HG02970 (cell line): ENCODE results near the gene COPRS.
"Not testable (repeated sequence)": the region's sequence is repeated elsewhere in the genome, so short reads cannot be mapped to it uniquely, and the experiment has no call there.

Experiments used
- ATAC-seq: cut with Tn5 transposase; IDR thresholded peaks from one replicate; pipeline ENCODE4 v1.9.1; 2021; ENCODE audit warnings: mild to moderate bottlenecking, moderate library complexity, moderate number of reproducible peaks; ENCODE audit not compliant: unreplicated experiment, low FRiP score

The COPRS gene

DNA sequence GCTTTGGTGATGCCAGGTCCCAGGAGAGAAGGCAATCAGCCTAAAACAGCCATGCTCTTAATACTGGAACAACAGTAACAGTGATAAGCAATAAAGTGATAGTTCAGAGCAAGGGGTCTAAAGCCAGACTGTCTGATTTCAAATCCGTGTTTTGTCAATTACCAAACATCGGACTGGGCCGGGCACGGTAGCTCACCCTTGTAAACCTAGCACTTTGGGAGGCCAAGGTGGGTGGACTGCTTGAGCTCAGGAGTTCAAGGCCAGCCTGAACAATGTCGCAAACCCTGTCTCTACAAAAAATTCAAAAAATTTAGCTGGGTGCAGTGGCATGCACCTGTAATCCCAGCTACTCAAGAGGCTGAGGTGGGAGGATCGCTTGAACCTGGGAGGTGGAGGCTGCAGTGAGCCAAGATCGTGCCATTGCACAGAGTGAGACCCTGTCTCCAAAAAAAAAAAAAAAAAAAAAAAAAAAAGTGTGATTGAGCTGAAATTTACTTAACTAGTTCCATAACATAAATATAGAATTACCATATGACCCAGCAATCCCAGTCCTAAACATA, 5.1 kb downstream of the COPRS start:
- ATAC-seq, result no peak

DNA sequence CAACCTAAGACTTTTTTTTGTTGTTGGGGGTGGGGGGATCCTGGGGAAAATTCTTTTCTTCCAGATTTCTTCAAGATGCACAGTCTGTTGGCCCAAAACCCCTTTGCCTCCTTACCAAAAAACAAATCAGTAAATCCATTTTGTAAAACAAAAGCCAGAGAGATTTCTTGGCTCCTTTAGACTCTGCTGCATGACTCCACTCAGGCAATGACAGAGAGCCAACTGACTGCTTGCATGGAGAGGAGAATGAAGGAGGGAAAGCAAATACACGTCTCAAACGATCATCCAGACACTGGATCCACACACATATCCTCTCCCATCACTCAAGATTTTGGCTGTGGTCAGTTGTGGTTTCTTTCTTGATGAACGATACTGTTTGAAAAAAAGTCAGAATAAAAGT, 13.8 kb downstream of the COPRS start:
- no peak for ATAC-seq

DNA sequence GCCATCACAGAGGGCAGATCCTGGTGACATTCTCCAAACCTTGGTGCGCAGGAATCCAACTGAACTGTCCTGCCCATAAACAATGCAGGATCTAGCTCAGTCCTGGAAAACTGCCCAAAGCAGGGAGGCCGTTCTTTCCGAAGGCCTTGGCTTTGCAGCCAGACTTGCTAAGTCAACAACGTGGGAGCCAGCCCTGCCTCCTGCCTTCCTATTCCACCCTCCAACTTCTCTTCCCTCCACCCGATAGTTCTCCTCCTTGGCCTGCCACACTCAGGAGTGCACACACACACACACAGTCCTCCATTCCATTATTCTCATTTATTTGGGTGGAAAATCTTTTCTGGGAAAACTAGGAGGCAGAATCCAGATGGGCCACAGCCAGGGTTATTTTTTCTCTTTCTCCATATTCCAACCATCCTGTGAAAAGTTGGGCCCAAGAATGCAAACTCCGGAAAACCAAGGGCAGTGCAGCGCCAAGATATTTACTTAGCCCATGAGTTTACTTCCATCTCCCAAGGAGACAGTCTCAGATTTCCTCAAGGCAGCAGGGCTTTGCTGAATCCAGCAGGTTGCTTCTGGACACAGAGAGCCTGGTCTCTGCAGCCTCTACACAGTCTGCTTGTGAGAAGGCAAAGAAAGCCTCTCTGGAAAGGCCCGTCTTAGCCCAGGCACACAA, 15.8 kb downstream of the COPRS start:
- ATAC-seq, result no peak

DNA sequence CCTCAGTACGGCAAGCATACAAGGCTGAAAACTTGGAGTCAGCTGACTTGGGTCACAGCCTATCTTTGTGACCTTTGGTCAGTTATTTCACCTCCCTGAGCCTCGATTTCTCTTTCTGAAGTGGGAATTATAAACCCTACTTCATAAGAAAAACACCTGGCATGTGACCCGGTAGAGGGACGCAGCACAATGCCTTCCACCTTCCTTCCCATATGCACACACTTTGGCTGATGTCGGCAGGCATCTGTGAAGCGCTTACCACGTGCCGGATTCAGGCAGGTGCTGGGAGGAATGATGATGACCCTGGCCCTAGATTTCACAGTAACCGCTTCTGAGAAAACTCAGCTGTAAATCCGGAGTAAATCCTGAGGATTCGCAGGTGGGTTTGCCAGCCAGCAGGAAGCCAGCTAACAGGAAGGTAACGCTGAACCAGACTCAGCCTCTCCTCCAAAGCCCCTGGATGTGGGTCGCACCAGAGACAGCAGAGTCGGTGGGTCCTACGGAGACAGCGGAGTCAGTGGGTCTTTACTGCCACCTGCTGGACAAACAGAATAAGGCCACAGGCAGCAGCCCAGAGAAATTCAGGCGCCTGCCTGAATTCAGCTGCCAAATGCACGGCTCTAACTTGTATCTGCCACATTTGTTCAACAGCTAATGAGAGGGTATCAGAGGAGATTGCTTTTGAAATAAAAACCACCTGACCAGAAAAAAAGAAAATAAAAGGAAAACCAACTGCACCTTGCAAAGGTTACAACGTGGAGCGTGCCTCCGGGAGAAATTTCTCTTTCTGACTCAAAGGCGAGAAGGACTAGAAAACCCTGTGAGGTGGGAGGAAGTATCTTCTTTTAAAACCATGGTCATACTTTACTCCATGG, 16.6 kb downstream of the COPRS start:
- no peak for ATAC-seq

DNA sequence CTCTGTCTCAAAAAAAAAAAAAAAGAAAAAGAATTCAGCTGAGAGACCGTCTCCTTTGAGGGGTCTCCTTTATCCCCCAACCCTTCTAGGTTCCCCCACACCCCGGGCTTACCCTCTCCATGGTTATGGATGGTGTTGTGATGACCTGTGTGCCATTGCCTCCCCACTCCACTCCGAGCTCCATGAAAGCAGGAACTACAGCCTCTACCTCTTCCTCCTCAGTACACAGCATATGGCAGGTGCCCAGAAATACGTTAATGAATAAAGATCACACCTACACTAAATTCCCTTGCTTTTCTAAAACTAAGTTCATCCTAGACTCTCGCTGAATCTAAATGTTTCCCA, 17.2 kb downstream of the COPRS start:
- no peak for ATAC-seq

DNA sequence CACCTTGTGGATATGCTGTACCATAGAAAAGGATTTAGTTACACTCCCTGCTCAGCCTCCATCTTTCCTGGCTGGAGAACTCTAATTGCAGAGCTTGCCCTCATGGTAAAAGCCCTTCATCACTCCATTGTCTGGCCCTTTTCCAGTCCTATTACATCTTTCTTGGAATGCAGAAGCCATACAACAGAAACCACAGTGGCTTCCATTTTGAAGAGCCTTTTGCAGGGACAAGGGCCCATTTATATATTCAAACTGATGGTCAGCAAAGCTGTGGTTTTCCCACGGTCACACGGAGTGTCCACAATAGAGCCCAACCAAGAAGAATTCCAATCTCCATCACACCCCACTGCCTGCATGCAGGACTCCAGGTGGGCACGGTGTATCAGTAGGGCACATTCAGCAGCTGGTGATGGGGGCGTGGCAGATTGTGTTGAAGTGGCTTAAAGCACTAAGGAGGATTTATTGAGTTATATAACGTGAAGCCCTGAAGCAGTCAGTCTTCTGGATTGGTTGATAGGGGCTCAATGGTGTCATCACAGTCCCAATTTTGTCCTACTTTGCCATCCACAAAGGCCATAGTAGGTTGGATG, 20.3 kb downstream of the COPRS start:
- ATAC-seq, result no peak

DNA sequence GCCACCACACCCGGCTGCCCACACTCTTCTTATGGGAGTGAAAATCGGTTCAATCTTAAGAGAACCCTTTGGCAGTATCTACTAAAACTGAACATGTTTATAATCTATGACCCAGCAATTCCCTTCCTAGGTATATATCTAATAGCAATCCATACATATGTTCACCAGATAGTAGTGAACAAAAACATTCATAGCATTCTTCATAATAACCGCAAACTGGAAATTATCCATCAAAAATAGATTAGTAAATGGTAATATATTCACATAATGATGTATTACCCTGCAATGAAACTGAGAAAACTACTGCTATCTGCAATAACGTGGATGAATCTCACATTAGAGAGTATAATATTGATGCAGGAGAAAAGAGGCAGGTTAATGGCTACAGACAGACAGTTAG, 23.1 kb downstream of the COPRS start:
- ATAC-seq, result no peak

DNA sequence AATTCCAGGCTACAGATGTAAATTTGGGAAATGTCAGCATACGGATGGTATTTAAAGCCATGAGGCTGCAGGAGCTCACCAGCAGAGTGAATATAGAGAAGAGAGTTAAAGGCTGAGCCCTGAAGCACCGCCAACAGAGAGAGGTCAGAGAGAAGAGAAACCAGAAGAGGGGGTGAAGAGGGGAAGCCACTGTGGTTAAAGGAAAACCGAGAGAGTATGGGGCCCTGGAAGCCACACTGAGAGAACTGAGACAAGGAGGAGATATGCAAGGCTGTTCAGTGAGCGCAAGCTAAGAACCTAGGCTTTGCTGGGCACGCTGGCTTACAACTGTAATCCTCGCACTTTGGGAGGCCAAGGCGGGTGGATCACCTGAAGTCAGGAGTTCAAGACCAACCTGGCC, 24.6 kb downstream of the COPRS start:
- no peak for ATAC-seq

DNA sequence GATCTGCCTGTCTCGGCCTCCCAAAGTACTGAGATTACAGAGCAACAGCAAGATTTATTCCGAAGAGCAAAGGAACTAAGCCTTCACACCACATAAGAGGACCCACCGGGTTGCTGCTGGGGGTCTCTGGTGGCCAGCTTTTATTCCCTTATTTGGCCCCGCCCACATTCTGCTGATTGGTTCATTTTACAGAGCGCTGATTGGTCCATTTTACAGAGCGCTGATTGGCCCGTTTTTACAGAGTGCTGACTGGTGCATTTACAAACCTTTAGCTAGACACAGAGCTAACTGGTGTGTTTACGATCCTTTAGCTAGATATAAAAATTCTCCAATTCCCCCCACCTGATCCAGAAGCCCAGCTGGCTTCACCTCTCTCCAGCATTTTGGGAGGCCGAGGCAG, 26.3 kb downstream of the COPRS start:
- ATAC-seq, result no peak

DNA sequence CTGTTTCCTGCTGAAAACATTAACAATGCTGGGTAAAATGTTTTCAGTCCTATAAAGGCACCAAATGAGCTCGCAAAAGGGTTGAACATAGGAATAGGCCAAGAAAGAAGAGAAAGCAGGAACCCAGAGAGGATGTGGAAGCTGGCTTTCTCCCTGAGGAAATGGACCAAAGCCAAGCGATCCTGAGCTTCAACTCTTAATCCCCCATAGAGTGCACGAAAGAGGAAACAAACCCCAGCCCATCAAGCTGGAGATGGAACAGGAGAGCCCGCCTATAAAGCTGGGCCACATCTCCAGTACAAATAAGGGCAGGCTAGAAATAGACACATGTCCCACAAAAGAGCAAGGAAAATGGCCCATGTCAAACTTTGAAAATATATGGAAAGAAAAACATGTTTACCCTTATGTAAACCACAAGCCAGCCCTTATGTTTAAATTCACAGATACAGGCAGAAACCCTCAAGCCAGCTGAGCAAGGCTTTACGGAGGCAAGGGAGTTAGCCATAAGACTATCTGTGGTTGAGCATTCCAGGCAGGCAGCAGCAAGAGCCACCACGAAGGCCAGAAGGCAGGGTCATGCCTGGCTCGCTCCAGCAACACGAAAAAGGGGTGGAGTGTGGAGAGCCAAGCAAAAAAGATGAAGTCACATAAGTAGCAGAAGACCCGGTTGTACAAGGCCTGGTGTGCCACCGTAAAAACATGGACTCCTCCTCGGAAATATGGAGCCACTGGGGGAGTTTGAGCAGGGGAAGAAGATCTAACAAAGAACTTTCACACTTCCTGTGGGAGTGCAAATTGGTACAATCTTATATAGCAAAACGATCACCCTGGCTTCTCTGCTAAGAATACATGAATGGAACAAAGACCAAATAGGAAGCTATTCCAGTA, 27.8 kb downstream of the COPRS start:
- ATAC-seq, result no peak

DNA sequence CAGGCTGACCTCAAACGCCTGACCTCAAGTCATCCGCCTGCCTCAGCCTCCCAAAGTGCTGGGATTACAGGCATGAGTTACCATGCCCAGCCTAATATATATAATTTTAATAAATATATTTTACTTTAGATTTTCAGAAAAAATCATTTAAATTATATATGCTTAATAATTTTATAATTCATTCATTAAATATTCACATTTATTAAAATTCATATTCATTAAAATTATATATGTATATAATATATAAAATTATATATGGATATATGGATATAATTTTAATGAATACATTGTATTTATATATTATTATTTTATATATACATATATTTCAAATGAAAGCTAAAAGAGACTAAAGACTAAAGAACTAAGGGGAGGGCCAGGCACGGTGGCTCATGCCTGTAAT, 29.4 kb downstream of the COPRS start:
- ATAC-seq, result no peak

DNA sequence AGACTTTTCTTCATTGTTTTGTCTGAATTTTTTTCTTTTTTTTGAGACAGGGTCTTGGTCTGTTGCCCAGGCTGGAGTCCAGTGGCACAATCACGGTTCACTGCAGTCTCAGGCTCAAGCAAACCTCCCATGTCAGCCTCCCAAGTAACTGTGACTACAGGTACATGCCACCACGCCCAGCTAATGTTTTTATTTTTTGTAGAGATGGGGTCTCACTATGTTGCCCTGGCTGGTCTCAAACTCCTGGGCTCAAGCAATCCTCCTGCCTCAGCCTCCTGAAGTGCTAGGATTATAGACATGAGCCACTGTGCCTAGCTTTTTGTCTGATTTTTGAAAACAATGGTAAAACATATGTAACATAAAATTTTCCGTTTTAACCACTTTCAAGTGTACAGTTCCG, 30.1 kb downstream of the COPRS start:
- ATAC-seq, result not testable (repeated sequence)

DNA sequence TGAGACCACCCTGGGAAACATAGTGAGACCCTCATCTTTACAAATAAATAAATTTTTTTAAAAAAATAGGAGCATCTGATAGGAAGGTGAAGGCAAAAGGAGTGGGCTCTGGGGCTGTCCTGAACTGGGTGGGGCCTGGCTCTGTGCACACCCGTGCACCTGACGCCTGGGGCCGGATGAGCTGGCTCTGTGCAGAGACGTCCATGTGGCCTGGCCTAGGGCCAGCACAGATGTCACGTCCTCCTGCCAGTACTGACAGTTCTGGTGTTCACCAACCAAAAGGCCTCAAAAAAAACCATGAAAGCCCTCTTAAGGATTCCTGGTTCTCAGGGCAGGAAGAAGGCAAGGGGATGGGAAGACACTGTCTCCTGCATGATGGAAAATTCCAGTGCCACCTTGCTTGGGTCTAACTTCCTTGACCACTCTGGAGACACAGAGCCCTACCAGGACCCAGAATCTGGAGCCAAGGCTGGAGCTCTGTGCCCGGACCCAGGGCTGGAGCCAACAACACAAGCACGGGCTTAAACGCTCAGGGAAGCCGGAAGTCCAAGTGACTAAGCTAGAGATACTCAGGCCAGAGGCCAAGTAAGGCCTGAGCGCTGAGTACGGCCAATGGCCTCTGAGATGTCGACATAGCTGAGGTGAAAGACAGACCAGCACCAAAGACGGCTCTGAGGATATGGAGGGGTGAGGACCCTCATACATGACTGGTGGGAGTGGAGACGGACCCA, 32.9 kb downstream of the COPRS start:
- no peak for ATAC-seq

DNA sequence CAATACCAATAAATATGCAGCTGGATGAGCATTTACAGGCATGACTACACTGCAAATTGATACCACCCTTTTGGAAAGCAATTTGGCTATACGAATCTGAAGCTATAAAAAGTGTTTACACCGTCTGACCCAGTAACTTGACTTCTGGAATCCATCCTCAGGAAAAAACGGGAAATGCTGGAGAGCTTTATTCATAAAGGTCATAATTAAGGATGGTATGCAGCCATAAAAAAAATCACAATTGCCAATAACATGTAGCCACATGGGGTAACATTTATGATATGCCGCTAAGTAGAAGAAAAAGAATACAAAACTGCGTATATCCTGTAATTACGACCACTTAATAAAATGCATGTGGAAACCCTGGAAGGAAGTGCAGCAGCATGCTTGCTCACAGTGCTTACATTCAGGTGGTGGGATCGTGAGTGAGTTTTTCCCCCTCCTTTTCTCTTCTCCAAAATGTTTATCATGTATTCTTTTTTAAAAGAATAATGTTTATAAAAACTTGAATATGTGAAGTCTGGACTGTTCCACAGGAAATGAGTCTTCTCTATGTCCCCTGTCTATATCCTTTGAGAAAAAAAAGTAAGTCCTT, 34.2 kb downstream of the COPRS start:
- no peak for ATAC-seq

DNA sequence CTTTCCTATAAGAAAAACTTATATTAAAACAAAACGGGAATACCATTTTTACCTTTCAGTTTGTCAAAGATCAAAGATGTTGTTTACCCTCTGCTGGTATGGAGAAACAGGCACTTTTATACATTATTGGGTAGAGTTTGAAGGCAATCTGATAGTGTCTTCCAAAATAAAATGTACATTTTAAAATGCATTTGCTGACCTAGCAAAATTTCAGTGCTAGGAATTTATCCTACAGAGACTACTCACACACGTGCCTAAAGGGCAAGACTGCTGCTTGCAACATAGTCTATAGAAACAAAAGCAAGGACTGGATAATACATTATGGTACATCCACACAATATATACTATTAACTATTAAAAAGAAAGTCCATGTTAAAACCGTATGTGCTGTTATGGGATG, 36.0 kb downstream of the COPRS start:
- no peak for ATAC-seq

DNA sequence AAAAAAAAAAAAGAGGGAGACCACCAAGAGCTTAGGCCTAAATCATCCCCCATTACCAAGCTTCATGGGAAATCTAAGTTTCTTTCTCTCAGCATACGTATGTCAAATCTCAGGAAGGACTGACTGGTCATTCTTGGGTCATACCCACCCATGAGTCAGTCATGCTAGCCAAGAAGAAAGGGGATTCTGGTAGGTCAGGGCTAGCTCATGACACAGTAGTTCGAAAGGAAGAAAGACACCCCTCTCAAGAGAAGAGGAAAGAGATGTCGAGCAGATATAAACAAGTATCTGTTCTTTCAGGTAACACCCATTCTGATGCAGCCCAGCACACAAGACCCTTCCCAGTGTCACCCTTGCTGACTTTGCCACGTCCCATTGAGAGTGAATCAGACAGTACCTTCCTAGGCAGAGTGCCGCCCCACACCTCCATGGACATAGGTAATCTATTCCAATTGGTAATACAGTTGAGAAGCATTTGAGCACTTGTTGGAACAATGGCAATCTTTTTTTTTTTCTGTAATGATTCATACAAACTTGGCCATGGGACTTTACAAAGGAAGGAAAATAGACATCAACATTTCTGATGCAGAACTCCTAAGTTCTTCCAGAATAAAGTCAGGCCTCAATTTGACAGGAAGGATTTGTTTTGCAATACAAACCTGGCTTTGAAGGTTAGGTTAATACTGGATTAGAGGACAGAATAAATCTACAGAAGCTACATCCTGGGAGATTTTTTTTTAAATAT, 38.2 kb downstream of the COPRS start:
- no peak for ATAC-seq

DNA sequence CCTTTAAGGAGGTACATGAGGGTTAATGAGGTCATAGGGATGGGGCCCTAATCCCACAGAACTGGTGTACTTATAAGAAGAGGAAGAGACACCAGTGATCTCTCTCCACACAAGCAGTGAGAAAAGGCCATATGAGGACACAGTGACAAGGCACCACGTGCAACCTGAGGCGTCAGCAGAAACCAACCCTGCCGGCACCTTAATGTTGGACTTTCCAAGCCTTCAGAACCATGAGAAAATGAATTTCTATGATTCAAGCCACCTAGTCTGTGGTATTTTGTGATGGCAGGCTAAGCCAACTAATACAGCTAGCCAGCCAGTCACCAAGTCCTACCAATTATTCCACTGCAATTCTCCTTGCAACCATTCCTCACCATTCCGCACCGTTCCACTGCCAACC, 39.5 kb downstream of the COPRS start:
- no peak for ATAC-seq

DNA sequence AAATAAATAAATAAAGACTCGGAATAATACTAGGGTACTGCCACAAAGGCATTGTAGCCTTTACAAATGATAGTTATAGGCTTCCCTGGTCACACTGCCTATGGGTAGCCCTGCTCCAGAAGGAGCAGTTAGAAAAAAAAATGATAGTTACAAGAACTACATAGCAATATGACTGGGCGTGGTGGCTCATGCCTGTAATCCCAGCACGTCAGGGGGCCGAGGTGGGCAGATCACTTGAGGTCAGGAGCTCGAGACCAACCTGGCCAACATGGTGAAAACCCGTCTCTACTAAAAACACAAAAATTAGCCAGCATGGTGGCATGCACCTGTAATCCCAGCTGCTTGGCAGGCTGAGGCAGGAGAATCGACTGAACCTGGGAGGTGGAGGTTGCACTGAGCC, 40.2 kb downstream of the COPRS start:
- not testable (repeated sequence) for ATAC-seq

DNA sequence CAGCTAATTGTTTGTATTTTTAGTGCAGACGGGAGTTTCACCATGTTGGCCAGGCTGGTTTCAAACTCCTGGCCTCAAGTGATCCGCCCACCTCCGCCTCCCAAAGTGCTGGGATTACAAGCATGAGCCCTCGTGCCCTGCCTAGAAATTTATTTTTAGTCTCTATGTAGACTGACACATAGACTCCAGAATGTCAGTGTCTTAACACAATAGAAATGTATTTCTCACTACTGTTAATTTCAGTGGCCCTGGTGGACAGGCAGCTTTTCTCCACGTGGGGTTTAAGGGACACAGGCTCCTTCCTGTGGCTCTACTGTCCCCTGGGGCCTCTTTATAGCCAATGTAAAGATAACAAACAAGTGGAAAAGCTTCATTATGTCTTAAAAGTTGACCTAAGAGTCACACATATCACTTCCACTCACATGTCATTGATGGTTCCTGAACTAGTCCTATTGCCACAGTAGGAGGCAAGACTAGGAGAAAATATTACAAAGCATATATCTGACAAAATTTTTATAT, 43.8 kb downstream of the COPRS start:
- ATAC-seq, result no peak
